HG02870 (cell line): ENCODE measurements around the gene LHFPL2.

Source experiments
- ATAC-seq: cut with Tn5 transposase; IDR thresholded peaks from one replicate; pipeline ENCODE4 v1.9.1; 2021; ENCODE audit warnings: mild to moderate bottlenecking, moderate library complexity; ENCODE audit not compliant: unreplicated experiment

The LHFPL2 gene

DNA sequence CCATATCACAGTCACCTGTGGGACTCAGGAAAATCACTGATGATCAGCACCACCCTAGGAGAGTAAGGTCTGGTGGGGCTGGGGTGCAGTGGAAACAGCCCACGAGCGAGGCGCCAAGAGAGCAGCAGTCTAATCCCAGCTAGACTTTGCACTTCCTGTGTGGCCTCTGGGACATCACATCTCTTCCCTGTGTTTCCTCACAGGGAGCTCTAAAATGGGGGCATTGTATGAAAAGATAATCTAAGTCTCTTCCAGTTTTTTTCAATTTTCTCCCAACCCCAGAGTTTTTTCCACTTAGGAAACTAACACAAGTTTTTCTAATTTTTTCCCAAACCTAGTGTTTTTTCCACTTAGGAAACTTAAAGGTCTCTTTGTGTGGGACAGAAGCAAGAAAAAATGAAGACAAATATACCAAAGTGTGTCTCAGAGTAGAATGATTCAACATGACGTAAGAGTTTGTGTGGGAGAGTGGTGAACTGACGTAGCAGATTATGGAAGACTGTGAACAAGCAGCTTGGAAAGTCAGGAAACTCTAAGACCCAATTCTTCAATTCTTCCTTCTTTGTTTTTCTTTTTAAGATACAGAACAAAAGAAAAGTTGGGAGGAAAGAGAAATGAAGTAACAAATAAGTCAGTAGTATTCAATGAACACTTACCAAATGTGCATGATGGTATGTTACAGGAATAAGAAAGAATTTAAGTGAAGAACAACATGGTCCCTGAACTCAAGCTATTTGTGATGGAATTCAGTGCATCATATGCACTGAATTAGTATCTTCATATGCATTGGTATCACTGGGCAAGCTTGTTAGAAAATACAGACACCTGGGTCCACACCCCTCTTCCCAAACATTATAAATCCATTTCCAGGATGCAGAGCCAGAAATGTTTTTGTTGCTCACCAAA, 51.3 kb downstream of the LHFPL2 start:
- no peak for ATAC-seq

DNA sequence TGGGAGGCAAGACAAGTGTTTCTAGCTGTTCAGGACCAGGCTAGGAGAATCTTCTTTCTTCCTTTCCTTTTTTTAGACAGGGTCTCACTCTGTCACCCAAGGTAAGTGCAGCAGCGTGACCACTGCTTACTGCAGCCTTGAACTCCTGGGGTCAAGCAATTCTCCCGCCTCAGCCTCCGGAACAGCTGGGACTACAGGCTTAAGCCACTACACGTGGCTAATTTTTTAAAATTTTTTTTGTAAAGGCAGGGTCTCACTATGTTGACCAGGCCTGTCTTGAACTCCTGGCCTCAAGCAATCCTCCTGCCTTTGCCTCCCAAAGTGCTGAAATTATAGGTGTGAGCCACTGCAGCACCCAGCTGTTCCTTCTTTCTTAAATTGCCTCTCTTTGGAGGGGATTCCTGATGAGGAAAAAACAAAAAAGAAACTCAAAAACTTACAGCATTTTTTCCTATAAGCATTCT, 53.1 kb downstream of the LHFPL2 start:
- ATAC-seq = no peak

DNA sequence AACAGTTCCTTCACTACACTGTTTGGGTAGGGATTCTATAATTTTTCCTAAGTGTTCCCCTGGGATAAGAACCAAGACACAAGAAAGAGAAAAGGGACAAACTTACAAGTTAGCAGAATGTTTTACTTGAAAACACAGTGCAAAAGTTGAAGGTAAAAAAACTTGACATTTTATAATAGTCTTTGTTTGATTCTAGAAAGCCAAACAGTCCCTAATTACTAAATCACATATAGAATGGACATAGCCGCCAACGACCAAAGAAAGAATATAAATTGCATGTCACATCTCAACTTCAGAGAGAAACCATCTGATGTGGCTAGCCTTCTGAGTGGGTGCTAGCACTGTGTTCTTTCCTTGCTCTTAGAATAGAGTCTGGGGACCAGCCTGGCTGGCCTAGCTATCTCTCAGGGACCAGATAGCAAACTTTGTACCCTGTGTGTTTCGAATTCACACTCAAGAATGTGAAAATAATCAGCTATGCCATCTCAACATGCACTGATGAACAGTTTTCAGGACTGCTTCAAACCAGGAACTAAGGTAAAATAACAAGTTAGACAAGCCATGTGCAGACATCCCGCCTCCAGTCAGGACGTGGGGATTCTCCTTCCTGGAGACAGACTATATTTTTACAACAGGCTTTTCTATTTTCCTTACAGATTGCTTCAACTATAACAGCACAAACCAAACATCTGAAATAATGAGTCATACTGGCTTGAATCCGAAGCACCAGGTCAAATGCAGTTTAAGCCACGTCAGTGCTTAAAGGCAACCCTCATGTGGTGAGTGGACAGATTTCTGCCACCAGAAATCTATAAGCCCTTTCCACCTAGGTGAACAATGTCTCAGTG, 53.7 kb downstream of the LHFPL2 start:
- no peak for ATAC-seq

- ATAC-seq = no peak
Measured at GRCh38 chr5:78594021-78594420, 54.6 kb downstream of the LHFPL2 start.

- ATAC-seq = no peak
Measured at GRCh38 chr5:78593465-78593864, 55.1 kb downstream of the LHFPL2 start.

GRCh38 chr5:78592735-78593386, 55.7 kb downstream of the LHFPL2 start:
- no peak for ATAC-seq

DNA sequence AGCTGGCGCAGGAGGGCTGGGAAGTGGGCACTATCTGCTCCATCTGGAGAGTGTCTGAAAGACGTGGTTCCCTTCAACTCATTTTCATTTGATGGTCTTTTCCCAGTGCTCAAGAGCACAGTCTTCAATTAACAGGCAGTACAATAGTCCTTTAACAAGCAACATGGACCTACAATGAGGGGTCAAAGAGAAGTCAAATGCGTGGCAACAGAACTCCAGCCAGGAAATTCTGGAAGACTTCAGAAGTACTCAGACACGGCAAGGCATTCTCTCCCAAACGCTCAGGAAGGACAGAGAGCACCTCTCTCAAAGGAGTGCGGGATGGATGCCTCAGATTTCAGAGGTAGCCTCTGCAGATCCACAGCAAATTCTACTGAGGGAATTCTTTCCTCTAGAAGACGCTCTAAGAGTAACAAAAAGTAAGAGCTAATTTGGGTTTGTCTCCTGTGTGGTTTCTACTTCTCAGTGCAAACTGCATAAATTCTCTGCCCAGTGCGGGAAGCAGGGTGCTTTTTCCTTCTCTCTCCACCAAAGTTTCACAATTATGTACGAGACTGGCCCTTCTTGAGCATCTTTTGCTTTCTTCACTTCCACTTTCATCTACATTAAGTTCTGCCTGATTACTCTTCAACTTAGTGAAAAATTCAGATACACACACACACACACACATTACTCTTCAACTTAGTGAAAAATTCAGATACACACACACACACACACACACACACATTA, 56.4 kb downstream of the LHFPL2 start:
- ATAC-seq = peak; percentile 80

- no peak for ATAC-seq
Measured at GRCh38 chr5:78591138-78591612, 57.4 kb downstream of the LHFPL2 start.

DNA sequence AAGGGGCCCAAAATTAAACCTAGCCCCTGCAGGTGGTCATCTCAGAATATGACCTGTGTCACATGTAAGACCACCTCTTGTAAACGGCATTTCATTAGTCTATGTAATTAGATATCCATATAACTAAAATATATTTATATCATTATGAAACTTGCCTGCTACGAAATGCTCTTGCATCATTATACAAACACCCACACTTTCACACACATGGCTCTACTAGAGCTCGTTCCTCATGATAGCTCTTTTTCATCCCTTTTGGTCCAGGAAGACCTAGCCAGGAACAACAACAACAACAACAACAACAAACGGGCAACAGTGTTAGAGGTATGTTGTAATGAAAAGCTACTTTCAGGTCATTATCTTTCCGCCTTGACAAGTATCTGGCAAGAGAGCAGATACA, 58.6 kb downstream of the LHFPL2 start:
- no peak for ATAC-seq

GRCh38 chr5:78588507-78588906, 60.1 kb downstream of the LHFPL2 start:
- ATAC-seq = no peak

DNA sequence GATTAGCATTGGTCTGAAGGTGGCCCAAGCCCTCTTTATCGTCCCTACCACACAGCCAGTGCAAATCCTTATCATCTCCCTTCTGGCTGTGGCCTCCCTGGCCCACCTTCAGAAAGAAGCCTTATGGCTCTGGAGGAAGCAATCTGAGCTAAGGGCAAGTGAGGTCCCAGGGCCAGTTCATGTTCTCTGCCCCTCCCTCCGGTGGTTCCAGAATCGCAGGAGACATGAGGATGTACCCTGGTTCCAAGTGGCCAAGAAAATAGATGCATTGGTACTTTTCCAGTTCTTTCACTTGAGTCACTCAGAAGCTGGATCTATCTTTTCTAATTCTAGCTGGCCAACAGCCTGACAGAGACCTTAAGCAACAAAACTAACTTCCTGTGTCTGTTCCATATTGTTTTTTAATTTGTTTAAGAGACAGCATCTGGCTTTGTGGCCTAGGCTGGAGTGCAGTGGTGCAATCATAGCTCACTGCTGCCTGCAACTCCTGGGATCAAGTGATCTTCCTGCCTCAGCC, 60.7 kb downstream of the LHFPL2 start:
- ATAC-seq = no peak

GRCh38 chr5:78587081-78587774, 61.3 kb downstream of the LHFPL2 start:
- ATAC-seq = no peak

GRCh38 chr5:78586251-78586650, 62.3 kb downstream of the LHFPL2 start:
- ATAC-seq = no peak

GRCh38 chr5:78578015-78578414, 70.6 kb downstream of the LHFPL2 start:
- ATAC-seq = no peak

DNA sequence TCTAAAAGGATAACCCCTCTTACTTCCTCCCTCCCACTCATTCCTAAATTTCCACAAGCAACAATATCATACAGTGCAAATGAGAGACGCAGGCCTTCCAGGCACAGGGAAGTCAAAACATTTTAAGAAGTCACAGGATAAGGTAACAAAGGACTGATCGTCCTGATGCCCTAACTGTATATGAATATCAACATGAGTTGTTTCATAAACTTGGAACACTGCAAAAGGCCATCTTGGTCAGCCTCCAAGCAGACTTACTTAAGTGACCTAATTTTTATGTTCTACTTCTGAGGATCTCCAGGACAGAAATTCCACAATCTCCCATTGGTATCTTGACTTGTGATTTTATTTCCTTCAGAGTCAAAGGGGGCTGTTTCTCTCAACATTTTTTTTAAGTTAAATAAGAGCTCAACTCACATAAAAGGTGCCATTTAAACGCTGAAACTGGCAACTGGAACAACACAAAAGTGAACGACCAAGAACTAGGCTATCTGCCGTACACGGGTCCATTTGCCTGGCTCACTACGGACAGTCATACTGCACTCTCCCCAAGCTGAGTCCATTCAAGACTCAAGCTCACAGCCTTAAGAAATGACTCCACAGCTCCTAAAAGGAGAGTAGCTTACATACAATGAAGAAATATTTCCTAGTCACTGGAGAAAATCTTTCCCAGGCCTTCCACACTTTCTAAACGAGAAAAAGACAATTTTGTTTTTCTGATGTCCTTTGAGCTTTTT, 71.3 kb downstream of the LHFPL2 start:
- ATAC-seq = no peak

DNA sequence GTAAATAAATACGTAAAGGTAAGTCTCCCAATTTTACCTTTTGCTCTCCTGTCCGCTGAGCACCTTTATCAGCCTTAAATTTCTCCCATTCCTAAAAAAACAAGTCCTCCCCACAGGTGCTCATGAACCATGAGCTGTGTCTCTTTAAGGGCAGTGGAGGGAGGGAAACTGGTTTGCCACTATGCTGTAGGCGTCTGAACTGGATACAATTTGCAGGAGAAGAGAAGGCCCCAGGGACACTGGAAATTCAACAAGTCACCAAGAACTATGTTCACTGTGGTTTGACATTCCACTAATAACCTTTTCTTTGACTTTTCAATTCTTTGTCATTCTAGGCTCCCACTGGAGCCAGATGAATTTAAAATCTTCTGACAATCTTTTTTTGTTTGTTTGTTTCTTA, 72.2 kb downstream of the LHFPL2 start:
- ATAC-seq = no peak

- ATAC-seq = peak; percentile 80
Measured at GRCh38 chr5:78574731-78575161, 73.8 kb downstream of the LHFPL2 start.

DNA sequence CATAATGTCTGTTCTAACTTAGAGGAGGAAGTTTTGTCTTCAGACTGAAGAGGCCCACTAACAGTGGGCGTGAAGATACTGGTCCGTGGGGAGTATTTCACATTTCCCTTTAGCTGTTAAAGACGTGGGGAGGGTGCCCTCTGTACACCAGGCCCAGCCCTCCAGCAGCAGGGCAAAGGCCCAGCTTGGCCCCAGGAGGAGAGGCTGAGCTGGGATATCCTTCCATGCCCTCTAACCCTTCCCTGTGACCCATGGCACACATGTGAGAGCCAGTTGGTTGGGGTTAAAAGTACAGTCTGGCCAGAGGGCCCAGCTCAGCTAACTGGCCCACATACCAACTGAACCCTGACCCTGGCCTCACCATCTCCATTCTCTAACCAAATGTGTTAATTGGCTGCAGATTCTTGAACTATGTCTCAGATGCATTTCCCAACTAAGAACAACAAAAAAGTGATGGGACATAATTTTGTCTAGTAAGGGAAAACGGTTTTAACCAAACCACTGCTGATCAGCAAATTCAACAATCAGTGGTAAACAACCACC, 74.4 kb downstream of the LHFPL2 start:
- ATAC-seq = peak; percentile 38

DNA sequence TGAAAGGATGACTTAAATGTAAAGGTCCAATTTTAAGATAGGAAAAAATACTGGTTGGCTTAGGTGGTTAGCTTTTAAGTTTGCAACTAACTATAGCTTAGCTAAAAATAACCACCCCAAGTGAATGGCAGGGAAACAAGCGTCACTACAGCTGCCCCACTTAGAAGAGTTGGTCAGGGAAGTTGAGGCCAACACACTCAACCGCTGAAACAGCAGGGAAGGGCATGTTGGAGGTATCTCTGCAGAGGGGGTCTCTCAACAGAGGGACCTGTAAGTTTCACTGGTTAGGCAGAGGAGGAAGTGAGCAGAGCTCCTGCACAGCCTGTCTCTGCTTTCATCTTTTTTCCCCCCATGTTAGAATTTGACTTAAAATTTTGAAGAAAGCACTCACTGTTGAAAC, 75.3 kb downstream of the LHFPL2 start:
- ATAC-seq = no peak
